Kidney epithelial cell (primary cell): ENCODE data around the gene G6PC2. TPM values are rescaled to one million over a fixed set of nuclear protein-coding genes. Genes with fewer than 3 reads are reported as not detected.
A peak's percentile ranks its signal among the peaks of the same experiment; 100 is the strongest.

Experiments used
- DNase-seq: peaks from one replicate; pipeline ENCODE4 v3.0.0-alpha.2; 2010; ENCODE audit warnings: low read depth
- H3K27me3 ChIP-seq: 2 replicates; pipeline ENCODE4 v1.6.0; 2011; ENCODE audit warnings: low read length; ENCODE audit not compliant: control insufficient read depth, insufficient read depth
- H3K36me3 ChIP-seq: 2 replicates; pipeline ENCODE4 v1.5.1; 2011; ENCODE audit warnings: low read length; ENCODE audit not compliant: control insufficient read depth, insufficient read depth
- H3K4me3 ChIP-seq: 2 replicates; pipeline ENCODE4 v1.5.1; 2011; ENCODE audit warnings: low read depth, mild to moderate bottlenecking, control low read depth, low read length
- total RNA-seq: library from RNA; depleted of rRNA; stranded (reverse); fragments of >200 nt; gene quantifications from 2 replicates; pipeline ENCODE4 v1.2.3, GENCODE V29; 2015
- TF ChIP-seq, protein P1 (sequence below): IDR thresholded peaks from 2 replicates; pipeline ENCODE4 v1.5.1; 2011; ENCODE audit warnings: mild to moderate bottlenecking, moderate library complexity, low read length, control low read depth, inconsistent platforms; ENCODE audit not compliant: insufficient read depth, poor library complexity, severe bottlenecking

G6PC2 gene
- total RNA-seq, 1 donor from 2014 or later, result not detected

DNA sequence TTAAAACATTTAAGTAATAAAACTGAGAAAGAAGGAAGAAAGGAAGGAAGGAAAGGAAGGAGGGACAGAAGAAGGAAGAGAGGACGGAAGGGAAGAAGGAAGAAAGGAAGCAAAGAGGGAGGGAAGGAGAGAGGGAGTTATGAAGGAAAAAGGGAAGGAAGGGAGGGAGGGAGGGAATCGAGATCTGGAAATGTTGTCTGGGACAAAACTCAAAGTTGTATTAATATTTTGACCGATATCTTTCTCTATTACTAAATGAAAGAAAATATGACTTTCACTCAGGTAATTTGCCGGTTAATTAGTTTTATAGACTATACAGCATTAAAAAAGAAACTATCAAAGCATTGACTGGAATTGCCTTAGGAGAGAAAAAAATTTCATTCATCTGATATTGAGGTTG lies 44.4 kb downstream of the G6PC2 start:
- DNase-seq, result no peak
- no peak overlapping the region for H3K4me3 ChIP-seq
- no peaks in the 10 kb centered on the region for H3K27me3 ChIP-seq
- TF ChIP-seq, protein P1, sequence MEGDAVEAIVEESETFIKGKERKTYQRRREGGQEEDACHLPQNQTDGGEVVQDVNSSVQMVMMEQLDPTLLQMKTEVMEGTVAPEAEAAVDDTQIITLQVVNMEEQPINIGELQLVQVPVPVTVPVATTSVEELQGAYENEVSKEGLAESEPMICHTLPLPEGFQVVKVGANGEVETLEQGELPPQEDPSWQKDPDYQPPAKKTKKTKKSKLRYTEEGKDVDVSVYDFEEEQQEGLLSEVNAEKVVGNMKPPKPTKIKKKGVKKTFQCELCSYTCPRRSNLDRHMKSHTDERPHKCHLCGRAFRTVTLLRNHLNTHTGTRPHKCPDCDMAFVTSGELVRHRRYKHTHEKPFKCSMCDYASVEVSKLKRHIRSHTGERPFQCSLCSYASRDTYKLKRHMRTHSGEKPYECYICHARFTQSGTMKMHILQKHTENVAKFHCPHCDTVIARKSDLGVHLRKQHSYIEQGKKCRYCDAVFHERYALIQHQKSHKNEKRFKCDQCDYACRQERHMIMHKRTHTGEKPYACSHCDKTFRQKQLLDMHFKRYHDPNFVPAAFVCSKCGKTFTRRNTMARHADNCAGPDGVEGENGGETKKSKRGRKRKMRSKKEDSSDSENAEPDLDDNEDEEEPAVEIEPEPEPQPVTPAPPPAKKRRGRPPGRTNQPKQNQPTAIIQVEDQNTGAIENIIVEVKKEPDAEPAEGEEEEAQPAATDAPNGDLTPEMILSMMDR, result no peak
- H3K36me3 ChIP-seq, result no peaks in the 10 kb centered on the region

DNA sequence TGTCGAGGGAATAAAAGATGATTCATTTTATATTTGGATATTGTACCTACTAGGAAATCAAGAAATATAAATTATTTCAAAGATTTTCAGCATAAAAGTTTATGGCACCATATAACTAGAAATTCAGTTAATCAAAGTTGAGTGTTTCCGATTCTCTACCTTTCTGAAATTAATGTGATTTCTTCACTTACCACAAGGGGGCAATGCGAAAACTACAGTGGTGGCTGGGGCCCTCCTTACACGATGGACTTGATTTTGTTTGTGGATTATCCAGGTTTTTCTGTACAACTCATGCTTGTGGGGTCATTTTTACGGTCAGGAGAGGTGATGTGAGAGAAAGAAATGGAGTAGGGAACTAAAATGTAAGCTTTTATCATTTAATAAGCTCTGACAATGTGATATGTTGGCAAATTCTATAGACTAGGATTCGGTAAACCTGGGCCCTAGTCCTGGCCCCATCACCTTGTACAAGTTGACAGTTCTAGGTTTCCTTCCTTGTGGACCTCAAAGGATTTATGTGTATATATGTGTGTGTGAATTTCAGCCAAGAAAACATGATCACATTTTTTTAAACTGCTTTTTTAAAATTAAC lies 47.6 kb downstream of the G6PC2 start:
- DNase-seq, result no peak

DNA sequence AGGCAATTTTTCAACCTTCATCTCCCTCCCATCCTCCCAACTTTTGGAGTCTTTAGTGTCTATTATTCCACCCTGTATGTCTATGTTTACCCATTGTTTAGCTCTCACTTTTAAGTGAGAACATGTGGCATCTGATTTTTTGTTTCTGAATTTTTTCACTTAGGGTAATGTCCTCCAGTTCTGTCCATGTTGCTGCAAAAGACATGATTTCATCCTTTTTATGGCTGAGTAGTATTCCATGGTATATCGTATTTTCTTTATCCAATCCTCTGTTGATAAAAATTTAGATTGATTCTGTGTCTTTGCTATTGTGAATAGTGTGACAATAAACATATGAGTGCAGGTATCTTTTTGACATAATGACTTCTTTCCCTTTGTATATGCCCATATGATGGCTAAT lies 48.2 kb downstream of the G6PC2 start:
- no peak for DNase-seq
- TF ChIP-seq, protein P1, result no peak
- Histone ChIP-seq H3K36me3 (no peaks in the 10 kb centered on the region), H3K27me3 (no peaks in the 10 kb centered on the region), H3K4me3 (no peak overlapping the region)

More for the DNA sequence above, 47.6 kb downstream of the G6PC2 start:
- H3K27me3 ChIP-seq, result no peaks in the 10 kb centered on the region
- H3K4me3 ChIP-seq, result no peak overlapping the region
- TF ChIP-seq, protein P1, result peak; percentile 59
- no peaks in the 10 kb centered on the region for H3K36me3 ChIP-seq

DNA sequence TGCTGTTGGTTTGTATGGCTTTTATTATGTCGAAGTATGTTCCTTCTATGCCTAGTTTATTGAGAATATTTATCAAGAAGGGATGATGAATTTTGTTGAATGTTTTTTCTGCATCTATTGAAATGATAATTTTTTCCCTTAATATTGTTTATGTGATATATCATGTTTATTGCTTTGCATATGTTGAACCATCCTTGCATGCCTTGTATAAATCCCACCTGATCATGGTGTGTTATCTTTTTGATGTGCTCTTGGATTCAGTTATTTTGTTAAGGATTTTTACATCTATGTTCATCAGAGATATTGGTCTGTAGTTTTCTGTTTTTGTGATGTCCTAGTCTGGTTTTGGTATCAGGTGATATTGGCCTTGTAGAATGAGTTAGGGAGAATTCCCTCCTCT lies 50.8 kb downstream of the G6PC2 start:
- TF ChIP-seq, protein P1, result no peak
- H3K36me3 ChIP-seq, result no peaks in the 10 kb centered on the region
- no peak overlapping the region for H3K4me3 ChIP-seq
- DNase-seq, result no peak
- no peaks in the 10 kb centered on the region for H3K27me3 ChIP-seq

DNA sequence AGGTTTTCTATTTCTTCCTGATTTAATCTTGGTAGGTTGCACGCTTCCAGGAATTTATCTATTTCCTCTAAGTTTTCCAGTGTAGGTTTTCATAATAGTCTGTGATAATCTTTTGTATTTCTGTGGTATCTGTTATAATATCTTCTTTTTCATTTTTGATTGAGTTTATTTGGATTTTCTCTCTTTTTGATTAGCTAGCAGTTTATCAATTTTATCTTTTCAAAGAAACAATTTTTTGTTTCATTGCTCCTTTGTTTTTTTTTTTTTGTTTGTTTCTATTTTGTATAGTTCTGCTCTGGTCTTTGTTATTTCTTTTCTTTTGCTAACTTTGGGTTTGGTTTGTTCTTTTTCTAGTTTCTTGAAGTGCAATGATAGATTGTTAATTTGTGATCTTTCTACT lies 51.3 kb downstream of the G6PC2 start:
- no peak for DNase-seq
- Histone ChIP-seq H3K4me3 (no peak overlapping the region), H3K27me3 (no peaks in the 10 kb centered on the region), H3K36me3 (no peaks in the 10 kb centered on the region)
- TF ChIP-seq, protein P1, result no peak

DNA sequence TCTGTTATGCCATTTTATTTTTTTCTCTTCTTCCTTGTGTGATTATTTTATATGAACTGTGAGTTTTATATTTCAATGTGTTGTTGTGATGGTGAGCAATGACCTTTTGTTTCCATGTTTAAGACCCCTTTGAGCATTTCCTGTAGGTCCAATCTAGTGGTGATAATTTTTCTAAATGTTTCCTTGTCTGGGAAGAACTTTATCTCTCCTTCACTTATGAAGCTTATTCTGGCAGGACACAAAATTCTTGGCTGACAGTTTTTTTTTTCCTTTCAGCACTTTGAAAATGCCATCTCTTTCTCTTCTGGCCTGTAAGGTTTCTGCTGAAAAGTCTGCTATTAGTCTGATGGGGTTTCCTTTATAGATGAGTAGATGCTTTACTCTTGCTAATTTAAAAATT lies 53.2 kb downstream of the G6PC2 start:
- no peak for DNase-seq
- TF ChIP-seq, protein P1, result no peak
- Histone ChIP-seq H3K27me3 (no peaks in the 10 kb centered on the region), H3K4me3 (no peak overlapping the region), H3K36me3 (no peaks in the 10 kb centered on the region)
